Dedifferentiated amniotic fluid mesenchymal stem cell (primary cell): ENCODE results near the gene PREX1.

Experiments
- DNase-seq: peaks from one replicate; pipeline ENCODE4 v3.0.0-alpha.2; 2016; ENCODE audit errors: extremely low spot score

Gene PREX1

DNA sequence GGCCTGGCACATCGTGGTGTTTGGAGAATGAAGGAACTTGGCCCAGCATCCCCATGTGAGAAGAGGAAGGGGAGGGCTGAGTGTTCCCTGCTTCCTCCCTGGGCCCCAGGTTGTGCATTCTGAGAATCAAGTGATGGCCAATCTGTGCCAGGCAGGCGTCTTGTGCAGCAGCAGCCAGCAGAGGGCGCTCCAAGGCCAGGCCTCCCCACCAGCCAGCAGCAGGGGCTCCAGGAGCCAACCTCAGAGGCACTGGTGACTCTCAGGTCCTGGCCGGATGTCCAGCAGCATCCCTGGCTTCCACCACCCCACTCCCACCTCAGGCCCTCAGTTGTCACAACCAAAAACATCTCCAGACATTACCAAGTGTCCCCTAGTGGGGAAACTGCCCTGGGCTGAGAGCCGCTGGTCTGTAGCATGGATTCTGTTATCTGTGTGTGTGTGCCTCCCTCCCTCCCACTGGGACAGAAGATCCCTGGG lies 192.0 kb downstream of the PREX1 start:
- DNase-seq, result peak; percentile 22

DNA sequence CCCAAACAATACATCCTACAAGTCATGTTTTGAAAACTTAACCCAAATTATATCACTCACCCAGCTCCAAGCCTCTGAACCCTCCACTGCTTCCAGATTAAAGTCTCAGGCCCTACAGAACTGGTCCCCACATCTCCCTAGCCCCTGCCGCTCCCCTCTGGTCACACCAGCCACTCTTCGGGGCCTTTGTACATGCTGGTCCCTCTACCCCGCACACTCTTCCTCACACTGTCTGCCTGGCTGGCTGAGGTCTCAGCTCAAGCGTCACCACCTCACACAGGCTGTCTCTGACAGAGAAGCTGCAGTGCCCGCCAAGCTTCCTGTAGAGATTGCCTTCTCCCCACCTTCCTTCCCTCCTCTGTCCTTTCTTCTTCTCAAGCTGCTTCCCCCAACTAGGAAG lies 192.4 kb downstream of the PREX1 start:
- DNase-seq, result no peak

DNA sequence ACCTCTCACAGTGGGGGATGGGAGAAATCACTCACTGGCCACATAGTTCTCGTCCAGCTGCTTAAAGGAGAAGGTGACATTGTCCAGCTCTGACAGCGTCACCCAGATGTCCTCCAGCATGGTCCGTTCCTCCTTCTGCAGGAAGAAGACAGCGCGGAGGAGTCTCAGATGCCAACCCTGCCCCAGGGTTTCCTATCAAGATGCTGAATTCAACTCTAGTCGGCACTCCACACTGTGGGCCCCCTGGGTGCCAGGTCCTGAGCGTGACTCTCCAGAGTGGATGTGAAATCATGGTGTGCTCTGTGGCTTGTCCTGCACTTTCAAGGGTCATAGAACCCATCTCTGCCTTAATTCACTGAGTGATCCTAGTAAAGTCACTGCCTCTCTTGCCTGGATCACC lies 193.2 kb downstream of the PREX1 start:
- DNase-seq, result no peak

DNA sequence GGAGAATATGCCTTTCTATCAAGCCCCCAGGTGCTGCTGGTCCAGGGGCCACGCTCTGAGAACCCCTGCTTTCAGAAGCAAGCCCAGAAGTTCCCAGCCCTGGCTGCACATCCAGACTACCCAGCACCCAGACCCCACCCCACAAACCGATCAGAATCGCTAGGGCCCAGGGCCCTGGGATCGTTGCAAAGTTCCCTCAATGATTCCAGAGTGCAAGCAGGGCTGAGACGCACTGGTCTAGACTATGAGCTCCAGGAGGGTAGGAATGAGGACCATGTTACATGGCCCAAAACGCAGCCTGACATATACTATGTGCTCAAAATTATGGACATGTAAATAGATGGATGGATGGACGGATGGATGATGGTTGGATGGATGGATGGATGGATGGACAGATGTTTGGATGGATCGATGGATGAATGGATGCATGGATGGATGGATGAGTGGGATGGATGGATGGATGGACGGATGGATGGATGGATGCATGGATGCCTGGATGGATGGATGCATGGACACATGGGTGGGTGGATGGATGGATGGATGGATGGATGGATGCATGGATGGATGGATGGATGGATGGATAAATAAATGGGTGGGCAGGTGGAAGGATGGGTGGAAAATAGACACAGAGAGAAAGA lies 194.1 kb downstream of the PREX1 start:
- no peak for DNase-seq

DNA sequence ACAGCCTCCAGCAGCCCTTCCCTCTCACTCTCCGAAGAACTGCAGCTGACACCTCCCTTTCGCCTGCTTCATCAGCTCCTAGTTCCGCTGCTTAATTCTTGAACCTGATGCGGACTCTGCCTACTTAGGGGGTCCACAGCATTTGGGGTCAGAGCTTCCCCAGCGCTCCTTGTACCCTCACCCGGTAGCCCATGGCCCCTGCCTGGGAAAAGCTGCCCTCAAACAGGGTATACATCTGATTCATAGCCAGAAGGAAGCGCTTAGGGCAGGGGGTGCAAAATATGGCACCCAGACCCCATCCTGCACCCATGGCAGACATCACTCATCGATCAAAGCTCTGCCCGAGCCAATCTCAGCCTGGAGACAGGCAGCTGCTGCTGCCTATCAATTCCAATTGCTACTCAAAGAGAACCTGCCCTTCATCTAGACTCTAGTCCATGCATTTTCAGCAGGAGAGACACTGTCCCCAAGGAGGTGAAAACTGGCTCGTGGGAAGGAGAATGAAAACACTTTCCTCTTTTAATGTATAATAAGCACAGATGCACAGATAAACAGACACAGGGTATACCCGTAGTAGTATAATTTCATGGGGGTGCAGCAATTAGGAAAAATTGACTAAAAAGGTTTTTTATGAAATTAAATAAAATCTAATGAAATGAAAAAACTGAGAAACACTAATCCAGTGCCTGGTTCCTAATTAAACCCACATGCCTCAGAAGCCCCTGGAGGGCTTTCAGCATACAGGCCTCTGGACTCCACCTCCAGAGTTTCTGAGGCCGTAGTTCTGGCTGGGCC lies 194.8 kb downstream of the PREX1 start:
- no peak for DNase-seq

DNA sequence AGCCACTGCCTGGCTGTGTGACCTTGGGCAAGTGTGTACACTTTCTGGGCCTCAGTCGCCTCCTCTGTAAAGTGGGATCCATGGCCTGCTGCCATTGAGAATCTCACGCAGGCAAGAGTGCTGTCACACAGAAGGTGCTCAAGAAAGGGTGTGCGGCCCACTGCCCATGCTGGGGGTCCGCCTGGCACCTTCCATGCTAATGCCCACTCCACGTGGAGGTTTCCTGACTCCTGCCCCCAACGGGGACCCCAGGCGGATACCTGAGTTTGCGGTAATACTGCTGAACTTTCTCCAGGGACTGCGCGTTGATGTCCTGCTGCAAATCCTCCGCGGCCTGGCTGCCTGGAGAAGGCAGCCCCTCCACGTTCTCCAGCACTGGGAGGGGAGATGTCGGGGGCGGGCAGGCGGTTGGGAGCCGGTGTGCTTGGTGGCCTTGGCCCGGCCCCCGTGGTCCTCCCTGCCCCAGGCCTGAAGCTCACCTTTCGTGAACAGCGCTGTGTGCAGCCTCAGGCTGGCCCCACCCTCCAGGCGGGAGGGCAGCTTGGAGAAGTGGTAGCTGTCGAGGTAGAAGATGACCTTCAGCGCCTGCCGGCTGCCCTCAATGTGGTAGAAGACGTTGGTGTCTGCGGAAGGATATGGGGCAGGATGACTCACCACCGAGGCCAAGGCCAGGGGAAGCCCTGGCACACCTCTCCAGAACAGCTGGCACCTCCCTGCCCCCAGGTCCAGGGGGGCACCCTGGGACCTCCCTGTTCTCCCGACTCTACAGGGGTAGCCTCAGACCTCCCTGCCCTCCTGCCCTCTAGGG lies 195.6 kb downstream of the PREX1 start:
- no peak for DNase-seq

DNA sequence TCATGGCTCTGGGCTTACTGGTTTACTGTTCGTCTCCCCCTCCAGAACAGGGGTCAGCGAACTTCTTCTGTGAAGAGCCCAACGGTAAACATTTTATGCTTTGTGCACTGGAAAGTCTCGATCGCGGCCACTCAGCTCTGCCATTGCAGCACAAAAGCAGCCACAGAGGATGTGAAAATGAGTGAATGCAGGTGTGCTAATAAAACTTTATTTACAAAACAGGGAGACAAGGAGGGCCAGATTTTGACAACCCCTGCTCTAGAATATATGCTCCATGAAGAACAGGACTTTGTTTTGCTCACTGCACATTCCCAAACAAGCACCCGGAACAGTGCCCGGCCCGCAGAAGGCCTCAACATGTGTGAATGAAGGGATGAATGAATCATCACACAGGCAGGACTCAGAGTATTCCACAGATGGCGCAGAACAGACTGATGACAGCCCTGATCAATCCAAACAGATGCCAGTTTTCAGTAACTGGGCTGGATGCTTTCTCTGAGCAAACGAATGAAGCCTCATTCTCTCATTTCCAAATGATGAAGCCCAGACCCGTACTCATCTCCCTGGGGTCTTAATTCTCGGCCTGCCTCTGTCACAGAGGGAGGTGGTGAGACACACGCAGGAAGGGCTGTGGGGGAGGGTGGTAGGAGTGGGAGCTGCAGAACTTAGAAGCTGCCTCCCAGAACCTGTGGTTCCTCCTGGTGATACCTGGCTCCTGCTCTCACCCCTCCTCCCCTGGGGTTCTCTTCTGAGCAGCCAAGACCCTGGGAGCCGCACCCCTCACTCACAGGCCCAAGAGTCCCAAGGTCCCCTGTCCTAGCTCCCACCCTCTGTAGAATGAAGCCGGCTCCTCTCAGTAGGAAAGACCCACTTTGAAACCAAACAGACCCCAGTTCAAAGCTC lies 196.4 kb downstream of the PREX1 start:
- DNase-seq, result no peak

DNA sequence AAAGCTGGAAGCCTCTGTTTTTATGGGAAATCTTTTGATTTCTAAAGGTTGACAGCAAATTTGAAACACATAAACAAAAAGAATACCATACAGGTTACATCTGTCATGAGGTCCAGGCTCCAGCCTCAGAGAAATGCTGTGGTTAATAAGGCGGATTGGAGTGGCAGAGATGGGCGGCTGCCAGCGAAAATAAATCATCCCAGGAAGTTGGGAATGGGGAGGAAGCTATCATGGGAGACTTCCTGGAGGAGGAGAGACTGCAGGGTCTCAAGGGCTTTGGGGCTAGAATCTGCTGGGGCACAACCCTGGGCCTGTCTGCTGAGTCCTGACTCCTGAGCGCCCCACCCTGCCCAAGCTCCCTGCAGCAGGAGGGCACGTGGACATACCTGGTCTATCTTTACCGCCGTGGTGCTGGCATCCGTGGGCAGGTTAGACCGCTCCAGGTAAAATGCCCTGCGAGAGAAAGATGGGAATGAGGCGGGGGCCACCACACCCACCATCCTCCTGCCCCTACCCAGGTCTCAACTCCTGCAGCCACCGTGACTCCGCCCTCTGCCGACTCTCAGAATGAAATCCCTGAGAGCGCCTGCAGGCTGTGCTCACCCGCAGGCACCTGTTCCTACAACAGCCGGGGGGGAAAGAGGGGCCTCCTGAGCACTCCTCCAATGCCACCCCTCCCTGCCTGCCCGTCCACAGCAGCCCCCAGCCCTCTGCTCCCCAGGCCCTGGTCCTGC lies 197.3 kb downstream of the PREX1 start:
- no peak for DNase-seq

DNA sequence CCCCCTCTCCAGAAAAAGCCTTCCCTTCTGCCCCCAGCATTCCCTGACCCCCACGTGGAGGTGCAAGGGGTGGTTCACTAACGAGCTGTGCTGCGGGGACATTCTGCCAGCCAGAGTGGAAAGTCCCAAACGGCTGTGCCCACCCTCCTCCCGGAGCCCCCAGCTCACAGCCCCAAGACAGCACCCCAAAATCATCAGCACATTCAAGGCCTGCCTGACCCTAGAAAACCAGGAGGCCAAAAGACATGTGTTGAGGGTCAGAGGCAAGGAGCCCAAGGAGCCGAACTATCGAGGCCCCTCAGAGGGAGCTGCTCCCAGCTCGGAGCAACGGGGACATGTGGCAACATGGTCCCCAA lies 197.9 kb downstream of the PREX1 start:
- no peak for DNase-seq

DNA sequence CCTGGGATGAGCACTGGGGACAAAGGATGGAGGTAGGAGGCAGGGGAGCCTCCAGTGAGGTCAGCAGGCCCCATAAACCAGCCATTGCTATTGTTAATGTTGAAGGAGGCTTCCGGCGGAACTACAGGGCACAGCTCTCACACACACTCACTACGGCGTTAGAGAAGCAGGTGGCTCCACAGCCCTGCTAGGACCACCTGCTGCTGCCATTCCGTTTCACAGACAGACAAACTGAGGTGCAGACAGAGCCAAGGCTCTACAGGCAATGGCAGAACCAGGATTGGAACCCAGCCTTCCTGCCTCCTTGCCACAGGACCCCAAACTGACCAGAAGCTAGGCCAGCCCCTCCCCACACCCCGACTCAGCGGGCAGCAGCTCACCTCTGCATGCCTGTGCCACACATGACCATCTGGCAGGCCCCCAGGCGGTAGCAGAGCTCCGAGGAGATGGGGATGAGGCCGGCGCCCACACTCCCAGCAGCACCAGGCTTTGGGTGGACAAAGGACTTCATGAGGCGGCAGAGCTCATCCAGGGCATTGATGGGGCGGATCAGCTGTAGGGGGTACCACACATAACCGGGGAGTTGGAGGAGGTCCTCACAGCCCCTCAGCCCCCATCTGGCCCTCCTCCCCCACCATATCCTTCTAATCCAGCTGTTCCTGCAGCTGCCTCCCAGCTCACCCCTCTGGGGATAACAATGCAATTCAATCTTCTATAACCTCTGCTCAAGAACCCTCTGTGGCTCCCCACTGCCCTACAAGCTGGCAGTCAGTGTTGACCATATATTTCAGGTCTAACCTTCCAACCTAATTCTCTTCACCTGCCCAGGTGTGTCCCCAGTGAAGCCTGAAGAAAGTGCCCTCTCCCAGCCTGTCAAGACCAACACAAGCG lies 198.5 kb downstream of the PREX1 start:
- no peak for DNase-seq

DNA sequence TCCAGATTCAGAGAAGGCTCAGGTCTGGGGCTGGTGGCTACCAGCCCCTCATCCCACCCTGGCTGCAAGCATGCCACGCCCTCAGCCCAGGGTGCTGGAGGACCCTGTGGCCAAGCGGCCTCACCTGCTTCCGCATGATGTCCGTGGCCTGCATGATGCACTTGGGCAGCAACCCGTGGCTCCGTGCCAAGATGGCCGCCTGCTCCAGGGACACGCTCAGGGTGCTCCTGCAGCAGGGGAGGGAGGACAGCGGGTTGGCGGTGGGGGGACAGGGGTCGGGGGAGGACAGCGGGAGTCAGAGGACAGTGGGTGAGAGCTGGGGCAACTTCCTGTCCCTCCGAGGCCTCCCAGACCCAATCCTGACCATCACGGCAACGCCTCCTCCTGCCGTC lies 200.1 kb downstream of the PREX1 start:
- no peak for DNase-seq

DNA sequence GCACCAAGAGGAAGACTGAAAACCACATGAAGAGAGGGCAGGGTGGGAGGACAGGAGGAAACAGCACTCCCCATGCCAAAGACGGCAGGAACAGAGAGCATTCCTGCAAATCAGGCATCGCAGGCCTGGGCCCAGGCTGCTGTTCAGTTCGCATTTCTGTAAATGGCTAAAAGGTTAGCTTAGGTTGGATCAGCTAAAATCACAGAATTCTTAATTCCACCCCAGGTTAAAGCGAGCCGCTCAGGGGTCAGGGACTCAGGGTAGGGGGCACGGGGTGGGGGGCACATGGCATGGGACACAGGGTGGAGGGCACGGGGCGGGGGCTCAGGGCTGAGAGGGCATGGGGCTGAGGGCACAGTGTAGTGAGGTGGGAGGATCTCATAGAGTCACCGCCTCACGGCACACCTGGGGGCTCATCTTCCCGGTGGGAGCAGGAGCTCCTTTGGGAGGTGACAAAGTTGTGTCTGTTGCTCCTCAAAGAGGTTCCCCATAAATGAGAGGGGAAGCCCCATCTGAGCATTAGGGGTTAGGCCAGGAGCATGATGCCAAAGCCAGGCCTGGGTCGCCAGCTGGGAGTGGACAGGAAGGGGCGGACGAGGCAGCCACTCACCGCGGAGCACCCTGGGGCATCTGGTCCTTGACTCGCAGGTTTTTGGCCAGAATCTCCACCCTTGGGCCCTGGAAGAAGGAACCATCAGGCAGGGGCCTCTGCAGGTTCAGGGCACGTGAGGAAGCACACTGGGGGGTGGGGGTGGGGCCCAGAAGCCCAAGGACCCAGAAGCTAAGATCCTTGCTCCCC lies 200.7 kb downstream of the PREX1 start:
- DNase-seq, result no peak

DNA sequence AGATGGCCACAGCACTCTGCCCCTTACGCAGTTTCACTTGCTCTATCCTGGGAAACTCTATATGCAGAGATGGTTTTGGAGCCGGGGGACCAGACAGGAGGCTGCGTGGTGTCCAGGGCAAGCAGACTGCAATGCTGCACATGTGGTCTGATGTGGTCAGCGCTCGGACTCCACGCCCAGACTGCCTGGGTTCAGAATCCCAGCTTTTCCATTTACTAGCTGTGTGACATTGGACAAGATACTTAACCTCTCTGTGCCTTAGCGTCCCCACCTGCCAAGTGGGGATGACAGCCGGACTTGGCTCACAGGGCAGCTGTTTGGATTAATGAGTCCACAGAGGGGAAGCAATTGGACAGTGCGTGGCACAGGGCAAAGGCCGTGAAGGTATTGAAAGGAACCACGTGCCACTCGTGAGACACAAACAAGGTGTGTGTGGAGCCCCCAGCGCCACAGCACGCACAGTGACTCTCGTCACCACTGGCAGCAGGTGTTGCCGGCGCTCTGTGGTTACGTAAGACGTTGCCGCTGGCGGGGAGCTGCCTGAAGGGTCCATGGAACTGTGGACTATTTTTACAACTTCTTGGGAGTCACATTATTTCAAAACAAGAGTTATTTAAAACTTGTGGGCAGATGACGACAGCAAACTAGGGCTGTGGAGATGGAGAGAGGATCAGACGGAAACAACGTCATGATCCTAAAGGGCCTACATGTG lies 201.4 kb downstream of the PREX1 start:
- no peak for DNase-seq

DNA sequence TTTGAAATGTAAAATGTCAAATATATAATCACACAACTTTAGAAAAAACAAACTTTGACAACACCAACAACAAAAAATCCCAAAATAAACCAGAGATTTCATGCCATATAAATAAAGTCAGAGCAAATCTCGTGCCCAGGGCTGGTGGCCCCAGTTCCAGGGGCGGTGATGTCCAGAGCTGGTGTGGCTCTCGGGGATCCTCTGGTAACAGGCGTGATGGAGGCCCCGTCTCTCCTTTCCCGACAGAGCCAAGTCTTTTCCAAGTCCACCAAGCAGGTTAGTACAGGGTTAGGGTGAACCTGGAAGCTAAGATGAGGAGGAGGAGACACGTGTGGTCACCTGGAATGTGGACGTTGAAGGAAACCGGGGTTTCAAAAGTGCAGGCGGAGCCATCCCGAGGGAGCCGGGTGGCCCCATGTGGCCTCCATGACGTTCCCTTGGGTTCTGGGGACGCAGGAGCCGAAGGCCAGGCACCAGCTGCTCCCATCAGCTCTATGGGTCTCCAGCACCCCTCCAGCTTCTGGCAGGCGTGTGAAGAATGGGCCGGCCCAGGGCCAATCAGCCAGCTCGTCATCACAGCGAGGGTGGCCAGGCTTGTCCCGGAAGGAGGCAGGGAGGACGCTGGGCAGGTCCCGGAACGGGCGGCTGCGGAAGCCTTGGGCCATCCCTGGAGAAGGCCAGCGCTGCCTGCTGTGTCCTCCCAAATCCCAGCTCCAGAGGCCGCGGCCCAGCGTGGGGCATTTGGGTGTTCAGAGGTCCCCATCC lies 202.5 kb downstream of the PREX1 start:
- DNase-seq, result no peak

DNA sequence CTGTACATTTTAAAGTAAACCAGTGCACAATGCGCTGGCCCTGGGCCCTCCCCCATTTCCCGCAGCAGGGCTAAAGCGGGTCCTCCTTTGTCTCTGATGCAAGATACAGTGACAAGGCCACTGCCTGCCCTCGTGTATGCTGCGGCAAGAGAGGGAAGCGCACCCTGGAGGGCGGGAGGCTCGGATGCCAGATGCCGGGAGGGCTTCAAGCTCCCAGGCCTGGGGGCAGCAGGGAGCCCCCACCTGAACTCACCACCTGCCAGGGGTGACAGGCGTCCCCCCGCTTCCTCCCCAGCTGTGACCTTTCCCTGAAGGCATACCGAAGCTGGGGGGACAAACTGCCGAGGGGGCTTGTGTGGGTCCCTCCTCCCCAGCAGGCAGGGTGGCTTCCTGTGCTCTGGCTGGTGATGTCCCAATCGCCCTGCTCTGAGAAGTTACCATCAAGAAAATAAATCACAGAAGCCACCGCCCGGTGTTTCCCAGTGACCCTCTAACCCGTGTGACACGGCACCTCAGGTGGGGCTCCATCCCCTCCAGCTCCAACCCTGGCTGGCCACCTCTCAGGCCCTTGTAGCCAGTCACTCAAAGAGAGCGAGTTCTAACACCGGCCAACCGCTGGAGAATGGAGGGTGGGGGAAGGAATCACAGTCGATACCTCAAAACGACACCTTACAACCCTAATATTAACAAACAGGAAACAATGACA lies 203.3 kb downstream of the PREX1 start:
- DNase-seq, result no peak

DNA sequence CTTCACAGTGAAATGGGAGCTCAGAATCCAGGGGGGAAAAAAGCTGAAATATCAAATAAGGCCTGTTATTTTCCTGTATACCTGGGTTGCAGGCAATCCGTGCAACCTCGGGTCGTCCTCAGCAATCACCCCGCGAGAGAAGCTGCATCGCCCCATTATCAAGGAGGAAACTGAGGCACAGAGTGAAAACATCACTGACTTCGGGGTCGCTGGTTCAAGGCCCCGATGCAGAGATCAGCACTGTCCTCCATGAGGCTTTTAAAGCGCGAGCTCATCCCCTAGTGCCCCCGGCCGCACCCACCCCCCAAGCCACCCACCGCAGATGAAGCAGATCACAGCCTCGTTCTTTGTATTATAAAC lies 203.9 kb downstream of the PREX1 start:
- no peak for DNase-seq
